Naive thymus-derived CD4-positive, alpha-beta T cell (primary cell): Measurements from ENCODE around the gene SPATA1. TPM values are rescaled to one million over a fixed set of nuclear protein-coding genes. Genes with fewer than 3 reads are reported as not detected.

Experiments used
- ATAC-seq: fragments of 150-1000 bp; cut with Tn5 transposase; 2 replicates; pipeline ENCODE4 v1.10.0; 2021; ENCODE audit warnings: mild to moderate bottlenecking, moderate library complexity
- CTCF ChIA-PET: fragments of 350-600 bp; sonication (Branson Sonifier 250); formaldehyde crosslinking; loops from one replicate; lab custom pipeline; 2021; ENCODE audit warnings: antibody characterized with exemption; lab: Charles Lee
- POLR2A ChIA-PET: fragments of 350-600 bp; sonication (Branson Sonifier 250); formaldehyde crosslinking; loops from one replicate; lab custom pipeline; 2021; ENCODE audit warnings: antibody characterized with exemption, inconsistent platforms; lab: Charles Lee
- DNase-seq, 9 donors: peaks; one replicate each; pipeline versions ENCODE4 v3.0.0 to v3.0.0-alpha.2; 2020 to 2022; ENCODE audit warnings: mixed read lengths in 1 of 9
- H3K27ac ChIP-seq: one replicate; pipeline ENCODE4 v1.7.0; 2013; ENCODE audit warnings: mild to moderate bottlenecking, low read depth, low read length, moderate library complexity
- H3K27me3 ChIP-seq, 2 donors: one replicate each; pipeline ENCODE4 v1.7.0; 2013; ENCODE audit warnings: low read length in 2 of 2, mild to moderate bottlenecking in 2 of 2, moderate library complexity in 2 of 2; ENCODE audit not compliant: control insufficient read depth in 2 of 2, insufficient read depth in 2 of 2
- H3K36me3 ChIP-seq, 3 experiments: 1 replicate in 2 of 3; 2 replicates in 1 of 3; pipeline ENCODE4 v1.7.0; 2013; ENCODE audit warnings: low read length in 3 of 3, mild to moderate bottlenecking in 3 of 3, moderate library complexity in 1 of 3; ENCODE audit not compliant: insufficient read depth in 3 of 3, control insufficient read depth in 2 of 3
- H3K4me1 ChIP-seq, 2 donors: one replicate each; pipeline ENCODE4 v1.7.0; 2013; ENCODE audit warnings: low read length in 2 of 2, mild to moderate bottlenecking in 2 of 2, moderate library complexity in 1 of 2; ENCODE audit not compliant: control insufficient read depth in 2 of 2, insufficient read depth in 2 of 2
- H3K4me3 ChIP-seq: 2 replicates; pipeline ENCODE4 v1.7.0; 2013; ENCODE audit warnings: mild to moderate bottlenecking, low read length
- H3K9me3 ChIP-seq, 3 experiments: 1 replicate in 2 of 3; 2 replicates in 1 of 3; pipeline ENCODE4 v1.7.0; 2013; ENCODE audit warnings: low read length in 3 of 3; ENCODE audit not compliant: control insufficient read depth in 2 of 3
- H3K27ac Mint-ChIP-seq, 9 donors: one replicate each; pipeline ENCODE4 v1.8.0; 2020 to 2022; ENCODE audit warnings: mixed read lengths in 9 of 9, mild to moderate bottlenecking in 8 of 9, moderate library complexity in 5 of 9, inconsistent platforms in 2 of 9
- H3K27me3 Mint-ChIP-seq, 5 donors: one replicate each; pipeline ENCODE4 v1.8.0; 2021 to 2022; ENCODE audit warnings: mixed read lengths in 5 of 5, mild to moderate bottlenecking in 1 of 5
- H3K36me3 Mint-ChIP-seq, 5 donors: one replicate each; pipeline ENCODE4 v1.8.0; 2020 to 2022; ENCODE audit warnings: mixed read lengths in 5 of 5, mild to moderate bottlenecking in 3 of 5, inconsistent platforms in 1 of 5
- H3K4me1 Mint-ChIP-seq, 7 donors: one replicate each; pipeline ENCODE4 v1.8.0; 2020 to 2022; ENCODE audit warnings: mixed read lengths in 7 of 7, mild to moderate bottlenecking in 3 of 7, inconsistent platforms in 1 of 7
- H3K4me3 Mint-ChIP-seq, 10 donors: one replicate each; pipeline ENCODE4 v1.8.0; 2020 to 2022; ENCODE audit warnings: mild to moderate bottlenecking in 10 of 10, mixed read lengths in 10 of 10, moderate library complexity in 6 of 10, inconsistent platforms in 2 of 10
- H3K9me3 Mint-ChIP-seq, 11 donors: one replicate each; pipeline ENCODE4 v1.8.0; 2020 to 2022; ENCODE audit warnings: mixed read lengths in 11 of 11, mild to moderate bottlenecking in 4 of 11, inconsistent platforms in 1 of 11, moderate library complexity in 1 of 11
- intact Hi-C, 2 donors: fragments of 100-400 bp; cut with micrococcal nuclease; formaldehyde crosslinking; loops; one replicate each; pipeline ENCODE4 v1.15.1; 2023
- polyA plus RNA-seq, 2 donors: library from polyadenylated mRNA; unstranded; fragments of 300-500 nt; fragmentation: Illumina TruSeq; gene quantifications; one replicate each; pipeline ENCODE4 v1.2.3, GENCODE V29; 2021
- total RNA-seq, 6 experiments: library from RNA in 5 of 6; stranded (reverse) in 5 of 6; gene quantifications; 1 replicate in 5 of 6; 2 replicates in 1 of 6; pipeline ENCODE4 v1.2.3 and lab custom pipeline; 2021 to 2026

The SPATA1 gene
- total and polyA plus RNA-seq, 7 experiments from 2014 or later: 1.7 to 3.6 (median 2.2) TPM; not detected in 3

DNA sequence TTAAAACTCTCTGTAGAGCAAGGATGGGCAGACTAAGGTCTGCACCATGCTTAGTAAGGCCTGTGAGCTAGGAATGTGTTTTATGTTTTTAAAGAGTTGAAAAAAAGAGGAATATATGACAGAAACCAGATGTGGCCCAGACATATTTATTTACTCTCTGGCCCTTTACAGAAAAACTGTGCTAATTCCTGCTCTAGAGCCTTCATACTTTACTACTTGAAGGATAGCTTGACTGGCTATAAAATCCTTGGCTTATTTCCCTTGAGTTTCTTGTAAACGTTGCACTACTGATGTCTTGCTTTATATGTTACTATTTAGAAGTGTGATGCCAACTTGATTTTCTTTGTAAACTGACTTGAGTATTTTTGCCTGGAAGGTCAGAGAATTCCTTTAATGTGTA lies 34.6 kb downstream of the SPATA1 start:
- no peaks in the 10 kb centered on the region for H3K9me3 ChIP-seq
- Mint-ChIP-seq H3K9me3 (no peaks in the 10 kb centered on the region), H3K4me1 (peaks cover 0 to 26% (median 0%) of the 10 kb centered on the region in 7 donors), H3K27ac (peak overlapping the region in 1 of 9 donors; percentile 6), H3K36me3 (peaks cover 9 to 68% (median 26%) of the 10 kb centered on the region in 5 donors), H3K27me3 (no peaks in the 10 kb centered on the region), H3K4me3 (no peak overlapping the region)
- ATAC-seq (no peak), DNase-seq (no peak)
- no peaks in the 10 kb centered on the region for H3K4me1 ChIP-seq
- no peak overlapping the region for H3K4me3 ChIP-seq
- H3K27ac ChIP-seq: no peak overlapping the region
- H3K36me3 ChIP-seq: peaks cover 0 to 4% (median 0%) of the 10 kb centered on the region in 3 experiments
- POLR2A ChIA-PET: no interaction called here
- H3K27me3 ChIP-seq: no peaks in the 10 kb centered on the region
- intact Hi-C loops: loop anchor here (1.0 to 5.0 kb wide), 4 partner anchors 33 to 399 kb away; partner anchors contain the start of genes GNG5 (in 2 of the 2) and SPATA1 (in 2 of the 2)
- CTCF ChIA-PET: no interaction called here

DNA sequence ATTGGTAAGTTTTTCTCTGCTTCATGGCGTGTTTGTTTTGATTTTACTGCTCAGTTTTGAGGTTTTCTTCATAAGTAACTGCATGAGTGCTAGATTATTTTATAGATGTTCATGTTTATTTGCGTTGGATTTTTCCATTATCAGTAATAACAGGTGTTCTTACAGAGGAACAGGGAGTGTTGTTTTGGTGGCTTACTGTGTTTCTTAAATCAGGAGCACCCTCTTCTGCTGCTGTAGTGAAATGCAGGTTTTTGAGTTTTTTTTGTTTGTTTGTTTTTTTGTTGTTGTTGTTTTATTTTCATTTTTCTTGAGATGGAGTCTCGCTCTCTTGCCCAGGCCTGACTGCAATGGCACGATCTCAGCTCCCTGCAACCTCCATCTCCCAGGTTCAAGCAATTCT lies 35.5 kb downstream of the SPATA1 start:
- no peak for ATAC-seq
- Histone ChIP-seq H3K27me3 (no peaks in the 10 kb centered on the region), H3K9me3 (no peaks in the 10 kb centered on the region), H3K27ac (no peak overlapping the region), H3K4me3 (no peak overlapping the region), H3K36me3 (peaks cover 0 to 4% (median 0%) of the 10 kb centered on the region in 3 experiments), H3K4me1 (no peaks in the 10 kb centered on the region)
- peak in 2 of 9 donors; percentile 2 to 9 for DNase-seq
- Mint-ChIP-seq H3K9me3 (no peaks in the 10 kb centered on the region), H3K36me3 (peaks cover 11 to 67% (median 28%) of the 10 kb centered on the region in 5 donors), H3K27ac (peak overlapping the region in 1 of 9 donors; percentile 6), H3K27me3 (no peaks in the 10 kb centered on the region), H3K4me1 (peaks cover 0 to 26% (median 0%) of the 10 kb centered on the region in 7 donors), H3K4me3 (no peak overlapping the region)
- intact Hi-C loops: loop anchor here (1.0 to 5.0 kb wide), 4 partner anchors 34 to 400 kb away; partner anchors contain the start of genes GNG5 (in 2 of the 2) and SPATA1 (in 2 of the 2)
- CTCF ChIA-PET: interaction anchor here (1.6 kb wide), 1 partner anchor 99 kb away, joined by 7 read pairs; no protein-coding TSS in a partner anchor
- POLR2A ChIA-PET: interaction anchor here (0.9 kb wide), 1 partner anchor 32 kb away, joined by 3 read pairs; the partner anchor contains the start of gene CTBS

DNA sequence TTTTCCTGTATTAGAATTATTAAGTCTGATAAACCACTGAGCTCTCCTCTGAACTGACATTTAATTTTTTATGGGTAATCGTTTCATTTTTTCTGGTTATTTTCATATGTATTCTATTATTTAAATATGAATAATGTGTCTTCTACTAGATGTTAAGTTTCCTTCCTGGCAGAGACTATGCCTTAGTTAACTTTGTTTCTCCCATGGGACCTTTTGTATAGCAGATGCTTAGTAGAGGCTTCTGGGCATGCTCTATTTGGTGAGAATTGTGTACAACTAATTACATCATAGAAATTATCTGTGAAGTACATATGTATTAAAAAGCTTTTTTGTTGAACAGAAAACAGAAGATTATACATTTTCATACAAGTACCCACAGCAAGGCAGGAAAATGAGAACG lies 44.6 kb downstream of the SPATA1 start:
- no peak overlapping the region for H3K4me3 ChIP-seq
- ChIA-PET CTCF (no interaction called here), POLR2A (interaction anchor here (0.6 kb wide), 2 partner anchors 23 to 337 kb away, joined by 3 to 8 read pairs; partner anchors contain the start of gene CTBS)
- Mint-ChIP-seq H3K27ac (no peak overlapping the region), H3K4me1 (peaks cover 0 to 6% (median 0%) of the 10 kb centered on the region in 7 donors), H3K4me3 (no peak overlapping the region), H3K36me3 (peaks cover 4 to 17% (median 8%) of the 10 kb centered on the region in 5 donors), H3K9me3 (no peaks in the 10 kb centered on the region), H3K27me3 (no peaks in the 10 kb centered on the region)
- no peaks in the 10 kb centered on the region for H3K9me3 ChIP-seq
- DNase-seq (no peak), ATAC-seq (no peak)
- H3K36me3 ChIP-seq: peaks cover 0 to 5% (median 0%) of the 10 kb centered on the region in 3 experiments
- H3K27me3 ChIP-seq: no peaks in the 10 kb centered on the region
- intact Hi-C loops: no loop called here
- H3K27ac ChIP-seq: no peak overlapping the region
- no peaks in the 10 kb centered on the region for H3K4me1 ChIP-seq

DNA sequence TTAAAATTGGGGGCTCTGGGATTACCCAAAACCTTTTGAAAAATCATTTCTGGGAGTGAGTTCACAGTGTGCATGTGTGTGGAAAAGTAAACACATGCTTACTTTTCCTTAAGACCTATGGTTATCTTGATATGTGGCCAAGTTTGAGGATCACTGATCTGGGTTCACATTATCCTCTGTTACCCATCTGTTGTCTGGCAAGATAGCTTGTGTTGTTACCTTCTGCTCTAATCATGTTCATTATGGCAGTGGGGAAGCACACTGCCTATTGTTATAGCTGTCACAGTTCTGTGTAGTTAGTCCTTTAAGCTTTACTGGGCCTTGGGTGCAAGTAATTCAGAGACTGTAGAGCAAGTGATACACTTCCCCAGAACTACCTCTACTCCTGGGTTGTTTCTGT lies 63.0 kb downstream of the SPATA1 start:
- intact Hi-C loops: no loop called here
- ChIA-PET POLR2A (no interaction called here), CTCF (interaction anchor here (0.6 kb wide), 1 partner anchor 51 kb away, joined by 4 read pairs; no protein-coding TSS in a partner anchor)
- Mint-ChIP-seq H3K27me3 (no peaks in the 10 kb centered on the region), H3K4me1 (peaks cover 36 to 65% (median 53%) of the 10 kb centered on the region in 7 donors), H3K4me3 (peak overlapping the region in 1 of 10 donors; percentile 17), H3K27ac (no peak overlapping the region), H3K9me3 (no peaks in the 10 kb centered on the region), H3K36me3 (peaks cover 16 to 50% (median 28%) of the 10 kb centered on the region in 5 donors)
- Histone ChIP-seq H3K36me3 (peaks cover 4 to 14% (median 6%) of the 10 kb centered on the region in 3 experiments), H3K27ac (no peak overlapping the region), H3K9me3 (no peaks in the 10 kb centered on the region), H3K4me3 (no peak overlapping the region), H3K4me1 (peaks cover 9 to 13% of the 10 kb centered on the region in 2 donors), H3K27me3 (no peaks in the 10 kb centered on the region)
- DNase-seq (no peak), ATAC-seq (no peak)

DNA sequence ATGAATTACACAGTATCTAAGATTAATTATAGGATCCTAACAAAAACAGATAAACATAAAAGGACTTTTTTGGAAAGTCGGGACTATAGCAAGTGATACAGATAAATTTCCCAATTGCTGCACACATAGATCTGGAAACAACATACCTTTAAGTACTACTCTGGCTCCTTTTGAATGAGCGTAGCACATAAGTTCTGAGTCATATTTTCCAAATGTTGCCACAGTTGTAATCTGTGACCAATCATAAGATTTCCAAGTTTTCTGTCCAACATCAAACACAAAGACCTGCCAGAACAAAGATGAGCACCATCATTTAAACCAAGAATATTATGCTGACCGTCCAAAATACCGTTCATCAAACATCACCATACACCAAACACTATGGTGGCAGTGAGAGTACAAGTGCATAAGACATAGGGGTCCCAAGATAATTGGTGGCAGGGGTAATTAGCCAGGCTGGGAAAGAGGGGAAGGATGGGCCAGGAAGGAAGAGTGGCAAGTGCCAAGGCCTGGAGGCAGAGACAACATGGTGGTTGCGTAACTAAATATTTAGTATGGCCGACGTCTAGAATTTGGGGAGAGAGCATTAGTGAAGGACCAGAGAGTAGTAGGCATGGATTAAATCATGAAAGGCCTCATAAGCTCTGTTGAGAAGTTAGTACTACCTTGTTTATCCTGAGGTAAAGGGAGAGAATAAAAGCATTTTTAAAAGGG lies 64.4 kb downstream of the SPATA1 start:
- peak overlapping the region in 8 of 10 donors; percentile 4 to 99 (median 22) for H3K4me3 Mint-ChIP-seq
- ATAC-seq (no peak), DNase-seq (no peak)
- peak overlapping the region in 1 of 9 donors; percentile 2 for H3K27ac Mint-ChIP-seq
- no peaks in the 10 kb centered on the region for H3K27me3 ChIP-seq
- H3K27ac ChIP-seq: no peak overlapping the region
- H3K4me1 ChIP-seq: peaks cover 9 to 13% of the 10 kb centered on the region in 2 donors
- peaks cover 16 to 48% (median 28%) of the 10 kb centered on the region in 5 donors for H3K36me3 Mint-ChIP-seq
- H3K27me3 Mint-ChIP-seq: no peaks in the 10 kb centered on the region
- peaks cover 0 to 14% (median 6%) of the 10 kb centered on the region in 3 experiments for H3K36me3 ChIP-seq
- POLR2A ChIA-PET: interaction anchor here (0.6 kb wide), 1 partner anchor 67 kb away, joined by 3 read pairs; no protein-coding TSS in a partner anchor
- intact Hi-C loops: loop anchor here (5.0 kb wide), 8 partner anchors 33 to 707 kb away; partner anchors contain the start of genes BCL10 (in 1 of the 2), C1orf52 (in 1 of the 2) and SYDE2 (in 1 of the 2)
- H3K9me3 ChIP-seq: no peaks in the 10 kb centered on the region
- H3K4me3 ChIP-seq: no peak overlapping the region
- no peaks in the 10 kb centered on the region for H3K9me3 Mint-ChIP-seq
- CTCF ChIA-PET: no interaction called here
- peaks cover 42 to 72% (median 60%) of the 10 kb centered on the region in 7 donors for H3K4me1 Mint-ChIP-seq

DNA sequence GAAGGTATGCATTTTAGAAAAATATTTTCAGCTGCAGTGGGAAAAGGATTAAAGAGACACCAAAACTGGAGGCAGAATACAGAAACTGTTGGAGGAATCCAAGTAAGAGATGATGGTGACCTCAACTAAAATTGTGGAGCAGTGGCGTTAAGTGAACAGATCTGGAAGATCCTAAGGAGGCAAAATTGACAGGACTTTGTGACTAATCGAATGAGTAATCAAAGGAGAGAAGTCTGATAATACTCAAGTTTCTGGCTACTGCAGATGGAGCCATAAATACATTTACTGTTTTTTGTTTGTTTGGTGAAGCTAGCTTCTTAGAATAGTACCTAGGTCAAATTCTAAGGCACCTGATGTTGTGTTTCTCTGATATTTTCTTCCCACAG lies 65.0 kb downstream of the SPATA1 start:
- H3K4me1 Mint-ChIP-seq: peaks cover 42 to 72% (median 59%) of the 10 kb centered on the region in 7 donors
- no peak overlapping the region for H3K4me3 ChIP-seq
- no peak overlapping the region for H3K27ac ChIP-seq
- intact Hi-C loops: loop anchor here (5.0 kb wide), 8 partner anchors 34 to 706 kb away; partner anchors contain the start of genes BCL10 (in 1 of the 2), C1orf52 (in 1 of the 2) and SYDE2 (in 1 of the 2)
- H3K4me1 ChIP-seq: peaks cover 9 to 13% of the 10 kb centered on the region in 2 donors
- H3K9me3 ChIP-seq: no peaks in the 10 kb centered on the region
- H3K27ac Mint-ChIP-seq: peak overlapping the region in 1 of 9 donors; percentile 2
- H3K27me3 ChIP-seq: no peaks in the 10 kb centered on the region
- ChIA-PET CTCF (no interaction called here), POLR2A (no interaction called here)
- H3K36me3 ChIP-seq: peaks cover 0 to 14% (median 6%) of the 10 kb centered on the region in 3 experiments
- H3K4me3 Mint-ChIP-seq: peak overlapping the region in 7 of 10 donors; percentile 14 to 99 (median 56)
- no peak for DNase-seq
- no peak for ATAC-seq
- H3K27me3 Mint-ChIP-seq: no peaks in the 10 kb centered on the region
- no peaks in the 10 kb centered on the region for H3K9me3 Mint-ChIP-seq
- peaks cover 16 to 45% (median 28%) of the 10 kb centered on the region in 5 donors for H3K36me3 Mint-ChIP-seq
